Measurements from ENCODE around the gene ZXDC. TPM values are rescaled to one million over a fixed set of nuclear protein-coding genes. Genes with fewer than 3 reads are reported as not detected.

The ZXDC gene
- polyA plus RNA-seq, 1 donor (not counting 4 experiments of a cell fraction or from before 2014, with no cell fraction given), result 10.7 TPM

DNA sequence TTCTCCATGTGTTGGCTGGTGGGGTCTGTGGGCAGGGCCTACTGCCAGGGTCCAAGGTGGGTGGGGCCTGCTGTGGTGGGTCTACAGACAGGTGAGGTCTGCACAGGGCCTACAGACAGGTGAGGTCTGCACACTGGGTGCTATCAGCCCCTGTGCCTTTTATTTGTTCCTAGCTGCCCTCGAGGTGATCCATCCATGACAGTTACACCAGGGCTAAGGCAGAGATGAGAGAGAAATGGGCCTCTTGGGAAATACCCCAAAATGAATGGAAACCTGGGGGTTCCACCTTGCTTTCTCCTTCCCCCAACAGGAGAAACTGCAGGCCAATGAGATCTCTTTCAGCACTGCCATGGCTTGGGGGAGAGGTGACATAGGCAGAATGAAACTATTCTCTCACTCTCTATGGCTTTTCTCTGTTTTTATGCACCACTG is 44.6 kb downstream of the ZXDC start:
- H3K79me2 ChIP-seq (ENCODE audit: control insufficient read depth, insufficient read depth, low read length), result no peaks in the 10 kb centered on the region
- H3K4me3 ChIP-seq (ENCODE audit: control insufficient read depth in 2 of 3, extremely low read depth in 1 of 3, insufficient read depth in 2 of 3, low read depth in 1 of 3, low read length in 3 of 3), result no peak overlapping the region
- no peak for TF ChIP-seq EZH2 (IDR thresholded peaks at IDR 0.05; ENCODE audit: low read length)
- TF ChIP-seq, protein P1, sequence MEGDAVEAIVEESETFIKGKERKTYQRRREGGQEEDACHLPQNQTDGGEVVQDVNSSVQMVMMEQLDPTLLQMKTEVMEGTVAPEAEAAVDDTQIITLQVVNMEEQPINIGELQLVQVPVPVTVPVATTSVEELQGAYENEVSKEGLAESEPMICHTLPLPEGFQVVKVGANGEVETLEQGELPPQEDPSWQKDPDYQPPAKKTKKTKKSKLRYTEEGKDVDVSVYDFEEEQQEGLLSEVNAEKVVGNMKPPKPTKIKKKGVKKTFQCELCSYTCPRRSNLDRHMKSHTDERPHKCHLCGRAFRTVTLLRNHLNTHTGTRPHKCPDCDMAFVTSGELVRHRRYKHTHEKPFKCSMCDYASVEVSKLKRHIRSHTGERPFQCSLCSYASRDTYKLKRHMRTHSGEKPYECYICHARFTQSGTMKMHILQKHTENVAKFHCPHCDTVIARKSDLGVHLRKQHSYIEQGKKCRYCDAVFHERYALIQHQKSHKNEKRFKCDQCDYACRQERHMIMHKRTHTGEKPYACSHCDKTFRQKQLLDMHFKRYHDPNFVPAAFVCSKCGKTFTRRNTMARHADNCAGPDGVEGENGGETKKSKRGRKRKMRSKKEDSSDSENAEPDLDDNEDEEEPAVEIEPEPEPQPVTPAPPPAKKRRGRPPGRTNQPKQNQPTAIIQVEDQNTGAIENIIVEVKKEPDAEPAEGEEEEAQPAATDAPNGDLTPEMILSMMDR (optimal IDR thresholded peaks at IDR 0.05 in 1 of 3, IDR thresholded peaks at IDR 0.05 in 1 of 3, conservative IDR thresholded peaks at IDR 0.05 in 1 of 3; ENCODE audit: extremely low read depth in 1 of 3, insufficient read depth in 2 of 3, low read length in 3 of 3), result no peak

DNA sequence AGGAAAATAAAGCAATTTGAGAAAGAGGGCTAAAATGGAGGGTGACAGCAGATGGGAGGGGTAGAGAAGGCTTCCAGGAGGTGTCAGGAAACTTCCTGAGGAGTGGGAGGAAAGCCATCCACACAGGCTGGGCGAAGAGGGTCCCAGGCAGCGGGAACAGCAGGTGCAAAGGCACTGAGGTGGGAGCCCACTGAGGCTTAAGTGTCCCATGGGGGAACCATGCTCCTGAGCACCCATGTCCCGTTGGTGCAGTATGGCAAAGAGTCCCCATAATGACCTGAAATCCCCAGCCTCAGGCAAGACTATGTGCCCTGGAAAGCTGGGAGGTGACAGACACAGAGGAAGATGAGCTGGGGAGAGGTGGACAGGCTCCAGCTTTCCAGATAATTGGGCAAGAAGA is 50.9 kb downstream of the ZXDC start:
- Histone ChIP-seq H3K4me3 (ENCODE audit: control insufficient read depth in 2 of 3, extremely low read depth in 1 of 3, insufficient read depth in 2 of 3, low read depth in 1 of 3, low read length in 3 of 3) (no peak overlapping the region), H3K9me3 (ENCODE audit: control insufficient read depth, low read depth, low read length) (peaks cover 3% of the 10 kb centered on the region), H2AFZ (ENCODE audit: control insufficient read depth, low read length) (no peak overlapping the region), H3K4me1 (ENCODE audit: control insufficient read depth, extremely low read depth, insufficient read depth, low read length) (no peaks in the 10 kb centered on the region), H3K79me2 (ENCODE audit: control insufficient read depth, insufficient read depth, low read length) (no peaks in the 10 kb centered on the region), H3K9me1 (ENCODE audit: control insufficient read depth, extremely low read depth, insufficient read depth, low read length) (no peaks in the 10 kb centered on the region), H3K9ac (ENCODE audit: control insufficient read depth, extremely low read depth, insufficient read depth, low read length) (no peak overlapping the region), H3K27me3 (ENCODE audit: control insufficient read depth, extremely low read depth, insufficient read depth, low read length) (no peaks in the 10 kb centered on the region), H3K27ac (ENCODE audit: control insufficient read depth, insufficient read depth, low read length) (no peak overlapping the region), H3K36me3 (ENCODE audit: control insufficient read depth in 2 of 2, extremely low read depth in 1 of 2, insufficient read depth in 2 of 2, low read length in 2 of 2) (no peaks in the 10 kb centered on the region), H4K20me1 (ENCODE audit: control insufficient read depth, extremely low read depth, insufficient read depth, low read length) (no peaks in the 10 kb centered on the region), H3K4me2 (ENCODE audit: control insufficient read depth, extremely low read depth, insufficient read depth, low read depth, low read length) (no peak overlapping the region)
- DNase-seq (ENCODE audit: low read depth, low spot score), result no peak
- no peak for TF ChIP-seq EZH2 (IDR thresholded peaks at IDR 0.05; ENCODE audit: low read length)
- TF ChIP-seq, protein P1 (optimal IDR thresholded peaks at IDR 0.05 in 1 of 3, IDR thresholded peaks at IDR 0.05 in 1 of 3, conservative IDR thresholded peaks at IDR 0.05 in 1 of 3; ENCODE audit: extremely low read depth in 1 of 3, insufficient read depth in 2 of 3, low read length in 3 of 3), result no peak
- dilution Hi-C loops (cut with MboI; ENCODE audit: extremely low pct_ligation_motif_present, low sequenced_read_pairs), result no loop called here
- no peak for FAIRE-seq

More for the DNA sequence above, 44.6 kb downstream of the ZXDC start:
- Histone ChIP-seq H4K20me1 (ENCODE audit: control insufficient read depth, extremely low read depth, insufficient read depth, low read length) (no peaks in the 10 kb centered on the region), H2AFZ (ENCODE audit: control insufficient read depth, low read length) (no peak overlapping the region), H3K27ac (ENCODE audit: control insufficient read depth, insufficient read depth, low read length) (no peak overlapping the region), H3K4me1 (ENCODE audit: control insufficient read depth, extremely low read depth, insufficient read depth, low read length) (no peaks in the 10 kb centered on the region), H3K9me3 (ENCODE audit: control insufficient read depth, low read depth, low read length) (peaks cover under 1% of the 10 kb centered on the region), H3K9ac (ENCODE audit: control insufficient read depth, extremely low read depth, insufficient read depth, low read length) (no peak overlapping the region), H3K36me3 (ENCODE audit: control insufficient read depth in 2 of 2, extremely low read depth in 1 of 2, insufficient read depth in 2 of 2, low read length in 2 of 2) (no peaks in the 10 kb centered on the region), H3K9me1 (ENCODE audit: control insufficient read depth, extremely low read depth, insufficient read depth, low read length) (no peaks in the 10 kb centered on the region), H3K27me3 (ENCODE audit: control insufficient read depth, extremely low read depth, insufficient read depth, low read length) (no peaks in the 10 kb centered on the region), H3K4me2 (ENCODE audit: control insufficient read depth, extremely low read depth, insufficient read depth, low read depth, low read length) (no peak overlapping the region)
- dilution Hi-C loops (cut with MboI; ENCODE audit: extremely low pct_ligation_motif_present, low sequenced_read_pairs), result no loop called here
- FAIRE-seq, result no peak
- no peak for DNase-seq (ENCODE audit: low read depth, low spot score)

Measured in keratinocyte (primary cell).